Dedifferentiated amniotic fluid mesenchymal stem cell (primary cell): Measurements from ENCODE around the gene IL23R.

ENCODE experiments used
- DNase-seq: peaks from one replicate; pipeline ENCODE4 v3.0.0-alpha.2; 2016; ENCODE audit errors: extremely low spot score

Gene IL23R

DNA sequence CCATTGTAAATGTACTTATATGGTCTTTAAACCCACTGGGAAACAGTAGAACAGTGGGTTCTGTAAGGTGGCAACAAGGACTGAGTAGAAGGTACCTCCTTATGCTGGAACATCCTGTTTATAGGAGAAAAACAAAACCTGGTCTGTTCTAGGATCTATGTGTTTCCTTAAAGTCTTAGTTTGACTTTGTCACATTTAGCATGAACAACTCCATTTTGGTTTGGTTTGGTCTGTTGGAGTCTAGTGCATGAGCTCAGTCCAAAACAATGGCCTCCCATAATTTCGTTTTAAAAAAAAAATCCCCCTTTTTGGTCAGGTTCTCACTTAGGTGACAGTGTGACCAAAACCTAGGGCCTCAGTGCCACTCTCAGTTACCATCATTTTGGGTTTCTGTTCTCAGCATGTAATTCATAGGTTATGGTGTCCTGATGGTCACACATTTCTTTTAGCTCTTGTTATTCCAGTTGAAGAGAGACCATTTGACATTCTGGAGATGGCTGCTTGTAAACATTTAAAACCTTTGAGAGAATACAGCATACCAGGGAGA, 75.0 kb downstream of the IL23R start:
- no peak for DNase-seq

DNA sequence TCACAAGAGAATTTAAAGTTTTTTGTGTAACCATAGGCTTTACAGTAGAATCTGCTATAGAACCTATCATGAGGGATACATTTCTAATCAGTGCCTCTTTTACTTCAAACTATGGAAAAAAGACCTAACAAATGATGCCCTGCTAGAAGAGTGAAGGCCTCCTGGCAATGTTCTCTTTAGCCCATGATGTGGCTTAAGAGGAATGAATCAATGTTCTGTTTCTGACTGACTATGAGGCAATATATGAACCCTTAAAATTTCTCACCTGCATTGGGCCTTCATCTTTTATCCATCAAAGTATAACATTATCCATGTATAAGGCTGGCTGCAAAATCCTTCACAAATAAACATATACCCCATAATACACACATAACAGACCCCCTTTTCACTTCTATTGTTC, 75.8 kb downstream of the IL23R start:
- no peak for DNase-seq

DNA sequence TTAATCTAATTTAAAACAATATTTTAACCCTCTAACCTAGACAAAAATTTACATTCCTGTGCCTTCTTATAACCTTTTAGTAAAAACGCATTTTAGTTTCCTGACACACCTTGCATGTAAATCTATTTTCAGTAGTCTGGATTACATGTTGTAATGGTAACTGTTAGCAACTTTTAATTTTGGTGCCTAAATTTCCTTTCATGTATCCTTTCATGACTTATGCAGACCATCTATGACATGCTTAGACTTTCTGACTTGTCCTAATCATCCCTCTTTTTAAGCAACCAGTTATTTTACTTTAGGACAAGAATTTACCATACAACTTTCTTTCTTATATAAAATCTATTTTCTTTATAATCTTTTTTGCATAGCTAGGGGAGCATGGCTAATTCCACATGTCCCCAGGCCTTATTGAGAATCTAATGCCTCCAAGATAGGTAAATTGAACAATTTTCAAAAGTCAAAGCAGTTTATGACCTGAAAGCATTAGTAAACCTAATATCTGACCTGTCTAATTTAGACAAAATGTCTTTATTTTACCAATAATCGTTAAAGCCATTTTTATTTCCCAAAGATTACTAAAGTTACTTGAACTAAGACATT, 83.9 kb downstream of the IL23R start:
- DNase-seq: no peak

DNA sequence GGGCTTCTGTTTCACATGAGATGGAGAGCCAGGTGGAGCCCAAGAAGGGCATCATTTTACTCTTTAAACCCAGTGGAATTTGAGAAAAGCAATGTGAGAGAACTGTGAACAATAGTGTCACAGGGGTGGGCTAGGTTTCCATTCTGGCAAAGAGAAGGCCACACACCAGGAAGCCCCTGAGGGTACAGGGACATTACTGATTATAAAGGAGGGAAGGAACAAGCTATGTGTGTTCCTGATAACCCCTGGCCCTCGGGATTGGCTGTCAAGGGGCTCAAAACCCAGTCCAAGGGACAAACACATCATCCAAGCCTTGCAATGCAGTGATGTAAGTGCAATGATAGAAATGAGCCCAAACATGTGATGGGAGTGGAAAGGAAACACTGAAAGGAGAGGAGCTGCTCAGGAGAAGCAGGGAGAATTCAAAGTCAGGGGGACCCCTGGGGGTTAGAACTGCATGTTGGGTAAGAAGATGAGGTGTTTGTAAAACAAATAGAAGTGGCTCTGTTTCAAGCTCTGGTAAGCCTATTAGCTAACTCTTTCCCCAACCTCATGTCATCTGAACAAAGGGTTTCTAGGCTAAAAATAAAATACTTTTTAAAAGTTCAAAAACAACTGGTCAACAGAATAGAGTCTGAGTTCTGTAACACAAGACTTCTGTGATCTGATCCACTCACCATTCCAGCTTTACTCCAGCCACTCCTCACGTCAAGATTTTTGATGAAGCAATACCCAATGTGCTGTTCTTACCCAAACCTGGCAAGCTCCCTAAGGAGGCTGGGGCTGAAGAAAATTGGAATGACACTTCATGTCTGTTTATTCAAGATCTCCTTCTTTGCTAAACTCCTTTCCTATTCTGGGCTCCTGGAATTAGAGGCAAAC, 90.3 kb downstream of the IL23R start:
- DNase-seq: no peak

DNA sequence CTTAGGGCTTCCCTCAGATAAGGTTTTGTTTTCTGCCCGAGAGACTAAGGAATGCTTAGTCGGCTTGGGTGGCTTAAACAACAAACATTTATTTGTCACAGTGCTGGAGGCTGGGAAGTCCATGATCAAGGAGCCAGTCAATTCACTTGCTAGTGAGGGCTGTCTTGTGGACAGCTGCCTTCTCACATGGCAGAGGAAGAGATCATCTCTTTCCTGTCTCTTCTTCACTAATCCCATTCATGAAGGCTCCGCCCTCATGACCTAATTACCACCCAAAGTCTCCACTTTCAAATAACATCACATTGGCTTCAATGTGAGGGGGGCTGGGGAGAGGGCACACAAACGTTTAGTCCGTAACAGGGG, 90.9 kb downstream of the IL23R start:
- DNase-seq: no peak

DNA sequence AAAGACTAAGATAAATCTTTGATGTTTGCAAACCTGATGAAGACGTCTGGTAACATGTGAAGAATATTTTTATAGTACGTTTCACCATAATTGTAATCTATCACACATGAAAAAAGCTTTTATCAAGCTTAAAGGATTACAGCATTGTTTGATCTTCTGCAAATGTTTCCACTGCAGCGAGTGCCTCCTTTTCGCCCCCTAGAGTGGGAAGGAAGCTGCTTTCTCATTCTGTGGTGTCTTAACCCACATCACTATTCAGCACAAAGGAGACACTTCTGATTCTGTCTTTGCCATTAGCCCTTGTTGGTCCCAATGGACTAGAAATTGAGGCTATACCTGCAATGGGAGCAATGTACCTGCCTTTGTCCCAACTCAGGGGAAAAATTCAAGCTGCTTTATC, 95.4 kb downstream of the IL23R start:
- DNase-seq: no peak

DNA sequence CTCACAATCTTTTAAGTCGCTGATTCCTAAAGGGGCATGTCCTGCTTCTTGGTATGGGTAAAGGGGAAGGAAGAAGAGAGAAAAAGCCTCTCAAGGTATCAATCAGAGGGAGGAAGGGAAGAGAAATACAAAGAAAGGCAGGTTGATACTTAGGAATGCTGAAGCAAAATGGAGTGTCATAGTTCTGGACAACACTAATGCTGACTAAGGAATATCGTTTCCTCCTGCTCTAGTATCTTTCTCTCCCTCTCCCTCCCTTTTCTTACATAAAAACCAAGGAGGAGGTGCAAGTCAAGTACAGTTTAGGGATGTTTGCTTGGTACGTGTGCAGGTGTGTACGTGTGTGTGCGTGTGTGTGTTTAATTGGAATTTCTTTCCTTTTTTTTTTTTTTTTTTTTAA, 96.5 kb downstream of the IL23R start:
- DNase-seq: no peak

DNA sequence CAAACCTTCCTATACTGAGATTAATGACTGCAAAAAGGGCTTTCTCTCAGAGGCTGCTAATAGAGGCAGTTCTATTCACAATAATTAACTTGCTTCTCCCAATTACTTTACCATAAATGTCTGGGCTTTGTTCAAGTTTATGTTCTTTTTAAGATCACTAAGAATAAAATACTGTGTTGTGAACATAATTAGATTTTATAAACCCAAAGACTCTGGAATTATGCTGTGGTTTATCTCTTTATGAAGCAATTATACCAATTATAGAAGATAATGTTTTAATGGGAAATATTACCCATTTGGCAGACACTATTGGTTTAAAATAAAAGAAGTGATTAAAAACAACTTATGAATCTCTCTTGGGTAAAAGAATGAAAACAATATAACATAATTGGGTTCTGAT, 97.9 kb downstream of the IL23R start:
- no peak for DNase-seq

DNA sequence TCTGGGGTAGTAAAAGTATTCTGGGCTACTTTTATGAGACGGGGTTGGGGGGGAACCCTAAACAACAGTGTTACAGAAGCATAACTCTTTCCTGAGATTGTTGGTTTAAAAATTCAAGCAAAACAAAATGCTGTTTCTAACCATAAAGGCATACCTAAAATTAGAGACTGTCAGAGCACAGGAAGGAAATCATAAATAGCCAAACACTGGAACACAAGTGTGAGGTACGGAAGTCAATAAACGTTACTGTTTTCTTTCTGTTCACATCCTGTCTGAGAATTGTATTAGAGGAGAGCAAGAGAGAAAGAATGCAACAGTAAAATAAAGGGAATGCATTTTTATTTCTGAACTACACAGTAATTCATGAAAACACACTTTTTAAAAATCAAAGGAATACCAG, 98.6 kb downstream of the IL23R start:
- no peak for DNase-seq

DNA sequence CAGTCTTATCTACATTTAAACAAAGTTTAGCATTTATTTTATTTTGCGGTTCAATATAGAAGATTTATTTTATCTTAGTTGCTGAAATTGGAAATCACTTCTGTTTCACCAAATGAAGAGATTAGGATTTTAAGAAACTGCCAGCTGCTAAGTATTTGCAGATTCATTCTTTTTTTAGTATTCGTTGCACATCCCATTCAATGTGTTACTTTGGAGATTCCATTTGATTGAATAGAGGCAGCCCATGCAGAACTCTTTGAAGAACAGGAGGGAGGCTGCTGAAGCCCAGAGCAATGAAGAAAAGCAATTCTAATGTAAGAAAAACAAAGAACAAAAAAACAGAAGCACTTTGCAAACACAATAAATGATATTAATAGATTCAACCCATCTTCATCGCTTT, 102.8 kb downstream of the IL23R start:
- DNase-seq: no peak

DNA sequence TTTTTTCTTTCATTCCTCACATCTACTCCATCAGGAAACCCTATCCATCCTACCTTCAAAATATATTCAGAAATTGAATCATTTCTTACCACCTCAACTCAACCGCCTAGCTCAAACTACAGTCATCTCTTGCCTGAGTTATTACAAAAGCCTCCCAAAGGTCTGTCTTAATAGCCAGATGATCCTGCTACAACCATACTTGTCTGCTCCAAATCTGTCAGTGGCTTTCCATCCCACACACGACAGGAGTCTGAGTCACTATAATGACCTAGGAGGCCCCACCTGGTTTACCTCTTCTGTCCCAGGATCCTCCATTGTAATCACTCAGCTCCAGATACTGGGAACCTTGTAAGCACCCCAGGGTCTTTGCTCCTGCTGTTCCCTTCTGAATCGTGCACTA, 104.3 kb downstream of the IL23R start:
- no peak for DNase-seq

DNA sequence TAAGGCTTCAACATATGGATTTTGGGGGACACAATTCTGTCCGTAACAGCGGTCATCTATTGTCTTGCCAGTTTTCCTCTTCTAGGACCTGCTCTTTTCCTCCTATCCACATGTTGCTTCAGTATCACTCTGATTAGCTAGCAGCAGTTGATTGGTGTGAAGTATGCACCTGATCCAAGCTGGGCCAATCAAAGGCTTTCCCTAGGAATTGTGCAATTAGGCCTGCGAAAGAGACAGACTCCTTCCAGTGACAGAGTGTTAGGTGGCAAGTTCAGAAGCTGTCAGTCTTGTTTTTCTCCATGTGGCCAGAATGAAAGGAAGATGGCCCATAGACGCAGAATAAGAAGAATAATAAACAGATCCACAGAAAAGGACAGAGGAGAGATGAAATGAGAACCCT, 107.3 kb downstream of the IL23R start:
- DNase-seq: no peak

DNA sequence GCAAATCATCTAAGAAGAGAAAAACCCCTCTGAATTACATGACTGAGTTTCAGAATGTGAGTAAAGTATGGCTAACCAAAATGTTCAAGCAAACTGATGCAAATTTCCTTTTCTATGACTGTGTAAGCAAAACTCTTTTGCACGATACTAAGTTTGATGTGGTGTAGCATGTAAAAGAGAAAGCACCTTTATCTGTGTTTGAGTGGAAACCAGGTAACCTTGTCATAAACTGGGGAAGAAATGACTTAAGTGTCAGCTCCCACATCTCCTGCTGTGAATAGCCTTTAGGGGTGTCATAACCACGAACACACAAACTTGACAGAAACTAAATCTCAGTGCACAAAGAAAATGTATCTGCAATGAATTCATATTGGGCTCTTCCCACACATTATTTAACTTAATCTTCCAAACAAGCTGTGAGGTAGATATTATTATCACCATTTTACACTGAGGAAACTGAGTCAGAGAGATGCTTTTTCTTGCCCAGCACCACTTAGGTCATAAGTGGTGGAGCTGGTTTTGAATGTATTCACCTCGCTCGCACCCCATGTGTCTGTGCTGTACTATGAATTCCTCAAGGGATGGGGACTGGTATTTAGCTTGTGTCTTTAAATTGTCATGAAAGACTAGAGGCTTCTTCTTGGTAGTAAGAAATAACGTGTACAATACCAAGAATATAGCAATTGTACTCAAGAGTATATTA, 108.5 kb downstream of the IL23R start:
- no peak for DNase-seq

DNA sequence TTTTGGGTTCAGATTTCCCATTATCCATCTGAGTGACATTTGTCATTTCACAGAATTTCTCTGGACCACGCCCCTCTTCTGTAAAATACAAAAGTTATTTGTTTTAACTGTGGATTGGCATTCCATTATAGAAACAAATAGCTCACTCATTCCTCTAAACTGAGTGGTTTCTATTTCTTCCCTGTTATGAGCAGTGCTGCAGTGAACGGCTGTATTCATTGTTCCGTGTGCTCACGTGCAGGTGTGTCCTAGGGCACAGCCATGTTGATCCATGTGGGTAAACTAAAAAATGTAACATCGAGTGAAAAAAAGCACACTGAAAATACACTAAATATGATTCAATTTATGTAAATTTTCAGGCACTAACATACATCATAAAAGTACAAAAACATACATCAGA, 114.4 kb downstream of the IL23R start:
- no peak for DNase-seq

DNA sequence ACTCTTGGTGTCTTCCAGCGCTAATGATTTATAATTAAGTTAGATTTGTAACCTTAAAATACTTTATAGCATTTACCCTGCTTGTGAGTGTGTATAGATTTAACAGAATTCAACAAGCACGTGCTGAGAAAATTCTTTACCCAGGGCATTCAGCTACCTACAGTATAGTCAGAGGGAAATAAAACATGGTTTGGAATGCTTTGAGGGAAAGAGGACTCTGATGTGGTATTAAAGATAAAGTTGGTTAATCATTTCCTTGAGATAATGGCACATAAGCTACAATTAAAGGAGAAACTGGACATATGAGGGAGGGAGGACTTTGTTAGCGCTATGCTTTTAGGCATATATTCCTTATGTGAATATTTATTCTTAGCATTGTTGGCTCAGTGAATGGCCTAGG, 115.0 kb downstream of the IL23R start:
- DNase-seq: no peak

DNA sequence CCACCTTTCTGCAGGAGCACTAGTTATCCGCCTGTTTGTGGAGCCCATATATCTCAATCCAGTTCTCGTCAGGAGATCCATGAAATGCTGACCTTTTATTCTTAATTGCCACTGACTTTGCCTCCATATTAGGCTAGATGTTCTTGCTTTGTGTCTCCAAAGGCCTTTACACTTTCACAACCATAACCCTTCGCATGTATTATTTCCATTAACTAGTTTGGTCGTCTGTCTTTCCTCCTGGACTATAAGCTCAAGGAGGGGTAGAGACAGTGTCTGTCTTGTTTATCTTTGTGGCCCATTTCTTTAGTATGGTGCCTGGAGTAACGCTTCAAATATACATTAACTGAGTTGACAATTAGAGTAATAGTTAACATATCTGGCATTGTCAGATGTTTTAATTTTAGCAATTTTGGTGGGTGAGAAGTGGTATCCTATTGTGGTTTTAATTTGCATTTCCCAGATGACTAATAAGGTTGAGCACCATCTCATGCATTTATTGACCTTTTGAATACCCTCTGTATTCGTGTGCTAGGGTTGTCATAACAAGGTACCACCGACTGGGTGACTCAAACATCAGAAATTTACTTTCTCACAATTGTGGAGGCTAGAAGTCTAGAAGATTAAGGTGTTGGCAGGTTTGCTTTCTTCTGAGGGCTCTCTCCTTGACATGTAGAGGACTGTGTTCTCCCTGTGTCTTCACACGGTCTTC, 119.7 kb downstream of the IL23R start:
- DNase-seq: no peak

DNA sequence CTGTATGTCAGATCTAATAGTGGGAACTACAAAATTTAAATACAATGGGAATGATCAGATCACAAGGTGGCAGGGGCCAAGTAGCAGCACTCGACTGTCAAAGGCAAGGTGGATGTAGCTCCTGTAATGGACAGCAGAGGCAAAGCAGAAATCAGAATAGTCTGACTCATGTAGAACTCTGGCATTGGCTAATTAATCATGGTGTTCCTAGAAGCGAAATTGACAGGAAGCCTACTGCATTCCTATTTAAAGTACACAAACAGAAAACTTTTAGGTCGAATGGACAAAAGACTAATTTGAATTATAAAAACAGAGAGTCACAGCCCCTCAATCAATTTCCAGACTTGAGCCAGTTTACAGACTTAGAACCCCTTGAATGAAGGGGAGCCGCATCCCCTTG, 124.0 kb downstream of the IL23R start:
- no peak for DNase-seq

DNA sequence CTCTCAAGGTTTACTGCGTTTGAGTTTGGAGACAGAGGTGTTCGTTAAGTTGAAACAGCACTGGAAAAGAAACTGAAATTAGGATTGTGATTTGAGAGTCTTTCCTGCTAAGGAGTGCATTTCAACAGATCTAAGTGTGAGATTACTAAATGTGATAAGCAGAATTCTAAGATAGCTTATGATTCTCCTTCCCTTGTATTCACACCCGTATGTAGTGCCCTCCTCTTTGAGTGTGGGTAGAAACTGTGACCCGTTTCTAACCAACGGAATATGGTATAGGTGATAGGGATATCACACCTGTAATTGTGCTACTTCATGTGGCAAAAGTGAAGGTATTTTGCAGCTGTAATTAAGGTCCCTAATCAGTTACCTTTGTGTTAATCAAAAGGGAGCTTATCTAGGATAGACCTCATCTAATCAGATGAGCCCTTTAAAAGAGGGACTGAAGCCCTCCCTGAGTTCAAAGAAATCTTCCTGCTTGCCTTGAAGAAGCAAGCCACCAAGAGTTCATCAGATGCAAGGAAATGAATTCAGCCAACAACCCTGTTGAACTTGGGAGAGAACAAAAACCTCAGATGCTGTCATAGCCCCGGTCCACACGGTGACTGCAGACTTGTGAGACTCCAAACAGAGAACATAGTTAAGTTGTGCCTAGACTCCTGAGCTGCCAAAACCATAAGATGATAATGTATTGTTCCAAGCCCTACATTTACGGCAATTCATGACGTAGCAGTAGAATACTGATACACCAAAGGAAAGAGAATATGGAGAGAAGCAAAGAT, 128.8 kb downstream of the IL23R start:
- no peak for DNase-seq

DNA sequence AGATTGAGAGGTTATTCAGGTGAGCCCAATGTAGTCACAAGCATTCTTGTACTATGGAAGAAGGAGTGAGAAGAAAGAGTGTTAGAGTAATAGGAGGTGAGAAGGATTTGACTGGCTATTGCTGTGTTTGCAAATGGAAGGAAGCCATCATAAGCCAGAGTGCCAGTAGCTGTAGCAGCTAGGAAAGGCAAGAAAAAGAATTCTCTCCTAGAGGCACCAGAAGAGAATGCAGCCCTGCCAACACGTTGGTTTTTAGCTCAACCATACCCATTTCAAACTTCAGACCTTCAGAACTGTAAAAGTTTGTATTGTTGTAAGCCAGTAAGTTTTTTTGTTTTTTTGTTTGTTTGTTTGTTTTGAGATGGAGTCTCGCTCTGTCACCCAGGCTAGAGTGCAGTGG, 132.5 kb downstream of the IL23R start:
- DNase-seq: no peak

DNA sequence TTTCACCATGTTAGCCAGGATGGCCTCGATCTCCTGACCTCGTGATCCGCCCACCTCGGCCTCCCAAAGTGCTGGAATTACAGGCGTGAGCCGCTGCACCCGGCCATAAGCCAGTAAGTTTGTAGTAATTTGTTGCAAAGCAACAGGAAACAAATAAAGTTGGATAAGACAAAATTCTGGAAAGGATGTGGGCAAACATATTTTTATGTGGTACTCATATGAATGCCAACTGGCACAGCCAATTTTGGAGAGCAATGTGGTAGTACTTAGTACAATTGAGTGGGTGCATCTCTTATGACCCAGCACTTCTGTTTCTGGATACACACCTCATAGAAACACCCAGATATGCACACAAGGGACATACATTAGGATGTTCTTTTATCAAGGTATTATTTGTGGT, 133.0 kb downstream of the IL23R start:
- no peak for DNase-seq

DNA sequence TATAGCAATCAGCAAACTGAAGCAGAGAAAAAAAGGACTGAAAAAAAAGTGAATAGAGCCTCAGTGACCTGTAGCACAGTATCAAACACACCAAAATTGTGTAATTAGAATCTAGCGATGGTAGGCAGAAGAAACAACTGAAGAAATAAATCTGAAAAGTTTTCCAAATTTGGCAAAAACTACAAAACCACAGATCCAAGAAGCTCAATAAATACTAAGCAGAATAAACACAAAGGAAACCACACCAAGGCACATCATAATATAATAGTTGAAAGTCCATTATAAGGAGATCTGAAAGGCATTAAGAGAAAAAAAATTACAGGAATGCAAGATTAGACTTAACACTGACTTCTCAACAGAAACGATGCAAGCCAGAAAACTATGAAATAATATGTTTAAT, 134.3 kb downstream of the IL23R start:
- DNase-seq: no peak
